Endothelial cell of umbilical vein (primary cell): ENCODE results near the gene ZDHHC3. TPM values are rescaled to one million over a fixed set of nuclear protein-coding genes. Genes with fewer than 3 reads are reported as not detected.
A peak's percentile ranks its signal among the peaks of the same experiment; 100 is the strongest.

Experiments used
- BruUV-seq: library from RNA; stranded (reverse); fragments of 400-500 nt; replicated peaks from 2 replicates; lab custom pipeline; 2021; lab: Mats Ljungman, UMichigan
- CTCF ChIA-PET: fragments of 300-600, 350-600 bp; sonication (Branson Sonifier 250); formaldehyde crosslinking; loops from one replicate; lab custom pipeline; 2021; ENCODE audit warnings: antibody characterized with exemption, inconsistent platforms; lab: Charles Lee
- POLR2A ChIA-PET: fragments of 300-600, 350-600 bp; sonication (Branson Sonifier 250); formaldehyde crosslinking; loops from one replicate; lab custom pipeline; 2021; ENCODE audit warnings: antibody characterized with exemption, inconsistent platforms; lab: Charles Lee
- DNase-seq: peaks from one replicate; pipeline ENCODE4 v3.0.0-alpha.2; 2011; ENCODE audit warnings: low read depth, low spot score
- FAIRE-seq: peaks from 2 replicates; lab custom pipeline; 2011; peaks lifted over from hg19 to GRCh38; lab: Jason Lieb, UNC
- H2AFZ ChIP-seq: 2 replicates; pipeline ENCODE4 v1.6.0; 2012; ENCODE audit warnings: low read depth, low read length, control low read depth, inconsistent platforms
- H3K27ac ChIP-seq: 2 replicates; pipeline ENCODE4 v1.5.1; 2011; ENCODE audit warnings: low read depth, mild to moderate bottlenecking, control low read depth, low read length, moderate library complexity; ENCODE audit not compliant: insufficient read depth
- H3K27me3 ChIP-seq, 2 experiments: 2 replicates each; pipeline versions ENCODE4 v1.6.0 to v1.6.1; 2011; ENCODE audit warnings: low read length in 2 of 2, mixed read lengths in 1 of 2; ENCODE audit not compliant: control insufficient read depth in 2 of 2, insufficient read depth in 2 of 2
- H3K36me3 ChIP-seq, 2 experiments: 2 replicates in 1 of 2; 3 replicates in 1 of 2; pipeline ENCODE4 v1.5.1; 2011; ENCODE audit warnings: low read length in 2 of 2, mild to moderate bottlenecking in 1 of 2, moderate library complexity in 1 of 2; ENCODE audit not compliant: control insufficient read depth in 2 of 2, insufficient read depth in 2 of 2; ENCODE audit errors: extremely low read depth in 1 of 2
- H3K4me1 ChIP-seq: 3 replicates; pipeline ENCODE4 v1.5.1; 2011; ENCODE audit warnings: mild to moderate bottlenecking, low read length; ENCODE audit not compliant: control insufficient read depth, insufficient read depth; ENCODE audit errors: extremely low read depth
- H3K4me2 ChIP-seq: 2 replicates; pipeline ENCODE4 v1.6.1; 2011; ENCODE audit warnings: low read length, control low read depth, mixed read lengths; ENCODE audit not compliant: insufficient read depth
- H3K4me3 ChIP-seq, 3 experiments: fragments of 200-600 bp in 1 of 3; sonication (generic), shearing (Covaris generic) in 1 of 3; replicated peaks in 1 of 3; 2 replicates each; pipeline ENCODE4 v1.5.1; 2011 to 2016; ENCODE audit warnings: control low read depth in 3 of 3, low read length in 3 of 3, mild to moderate bottlenecking in 2 of 3, inconsistent platforms in 1 of 3, low read depth in 1 of 3, moderate library complexity in 1 of 3; ENCODE audit not compliant: insufficient read depth in 1 of 3
- H3K79me2 ChIP-seq: 2 replicates; pipeline ENCODE4 v1.6.0; 2012; ENCODE audit warnings: low read length, inconsistent platforms; ENCODE audit not compliant: control insufficient read depth, insufficient read depth
- H3K9ac ChIP-seq: replicated peaks from 2 replicates; pipeline ENCODE3; 2011; ENCODE audit warnings: low read length, control low read depth; ENCODE audit not compliant: insufficient read depth; ENCODE audit errors: extremely low read depth
- H3K9me1 ChIP-seq: replicated peaks from 3 replicates; pipeline ENCODE4 v1.6.0; 2011; ENCODE audit warnings: mild to moderate bottlenecking, low read length; ENCODE audit not compliant: control insufficient read depth, insufficient read depth; ENCODE audit errors: extremely low read depth
- H3K9me3 ChIP-seq: replicated peaks from 2 replicates; pipeline ENCODE4 v1.5.1; 2012; ENCODE audit warnings: low read length, inconsistent platforms; ENCODE audit not compliant: control insufficient read depth, insufficient read depth
- H4K20me1 ChIP-seq: replicated peaks from 2 replicates; pipeline ENCODE3; 2011; ENCODE audit warnings: mild to moderate bottlenecking, low read length; ENCODE audit not compliant: control insufficient read depth, insufficient read depth; ENCODE audit errors: extremely low read depth
- CTCF ChIP-seq, 2 donors: IDR thresholded peaks; 1 replicate in 1 of 2; 2 replicates in 1 of 2; pipeline ENCODE4 v1.5.1; 2011; ENCODE audit warnings: low read length in 2 of 2, mild to moderate bottlenecking in 2 of 2, moderate library complexity in 2 of 2, control low read depth in 1 of 2, inconsistent platforms in 1 of 2, low read depth in 1 of 2; ENCODE audit not compliant: insufficient read depth in 1 of 2; ENCODE audit errors: extremely low read depth in 1 of 2
- FOS ChIP-seq: IDR thresholded peaks from 2 replicates; pipeline ENCODE4 v1.6.1; 2011; ENCODE audit warnings: mild to moderate bottlenecking, low read length, moderate library complexity, borderline replicate concordance; ENCODE audit not compliant: insufficient read depth
- JUN ChIP-seq: IDR thresholded peaks from 2 replicates; pipeline ENCODE4 v1.6.1; 2011; ENCODE audit warnings: borderline replicate concordance, low read depth; ENCODE audit not compliant: insufficient read length, insufficient read depth
- MAX ChIP-seq: IDR thresholded peaks from 2 replicates; pipeline ENCODE4 v1.6.1; 2011; ENCODE audit not compliant: insufficient read depth, insufficient read length
- dilution Hi-C: fragments of 300-500 bp; cut with MboI; formaldehyde crosslinking; loops from one replicate; pipeline ENCODE4 v1.15.0; 2019; ENCODE audit warnings: low sequenced_read_pairs; ENCODE audit not compliant: extremely low pct_ligation_motif_present
- intact Hi-C: fragments of 100-400 bp; cut with micrococcal nuclease; formaldehyde crosslinking; loops from one replicate; pipeline ENCODE4 v1.10.0; 2022
- polyA plus RNA-seq, 4 experiments: library from polyadenylated mRNA; depleted of rRNA in 3 of 4; stranded (reverse) in 3 of 4; unstranded in 1 of 4; fragments of >200 nt; gene quantifications; 2 replicates each; pipeline versions ENCODE4 v1.2.1 to v1.2.3, GENCODE V29; 2011 to 2012; ENCODE audit warnings: missing spikeins in 1 of 4
- total RNA-seq: library from RNA; stranded (reverse); gene quantifications from 2 replicates; pipeline ENCODE4 v1.2.3, GENCODE V29; 2021

ZDHHC3 gene
- total and polyA plus RNA-seq, 2 donors (not counting 3 experiments of a cell fraction or from before 2014, with no cell fraction given): 62.4 to 97.1 TPM

DNA sequence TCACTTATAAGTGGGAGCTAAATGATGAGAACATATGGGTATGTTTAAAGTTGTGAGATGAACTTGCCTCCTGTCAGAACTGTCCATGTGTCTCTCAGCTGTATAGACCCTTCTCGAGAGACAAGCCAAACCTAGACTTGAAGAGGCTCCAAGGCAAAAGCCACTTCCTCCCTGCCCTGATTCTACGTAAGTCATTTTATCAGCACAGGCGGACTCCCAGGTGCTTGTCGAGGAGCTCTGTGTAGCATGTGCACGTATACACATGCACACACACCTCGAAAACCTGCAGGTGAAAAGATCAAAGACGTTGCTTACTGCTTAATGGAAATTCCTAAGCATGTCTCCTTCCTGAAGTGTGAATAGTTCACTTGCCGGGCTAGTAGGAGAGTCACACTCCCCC is 44.6 kb upstream of the ZDHHC3 start:
- no peaks in the 10 kb centered on the region for H3K27me3 ChIP-seq
- BruUV-seq: no TSS peak
- intact Hi-C loops: loop anchor here (10.0 kb wide), 1 partner anchor 466 kb away; the partner anchor contains the start of gene ZKSCAN7
- no peak overlapping the region for H3K4me2 ChIP-seq
- FAIRE-seq (no peak), DNase-seq (no peak)
- H3K36me3 ChIP-seq: no peaks in the 10 kb centered on the region
- CTCF ChIA-PET: no interaction called here
- H3K9ac ChIP-seq: no peak overlapping the region
- no peaks in the 10 kb centered on the region for H4K20me1 ChIP-seq
- no peak for TF ChIP-seq CTCF (IDR thresholded peaks at IDR 0.05; ENCODE audit: extremely low read depth in 1 of 2, insufficient read depth in 1 of 2, low read depth in 1 of 2, low read length in 2 of 2)
- TF ChIP-seq JUN: no peak
- H3K4me3 ChIP-seq: no peak overlapping the region
- POLR2A ChIA-PET: no interaction called here
- no peaks in the 10 kb centered on the region for H3K9me3 ChIP-seq
- H2AFZ ChIP-seq: no peak overlapping the region
- H3K79me2 ChIP-seq: no peaks in the 10 kb centered on the region
- H3K9me1 ChIP-seq: no peaks in the 10 kb centered on the region
- H3K4me1 ChIP-seq: peaks cover 13% of the 10 kb centered on the region
- dilution Hi-C loops: no loop called here
- H3K27ac ChIP-seq: no peak overlapping the region

DNA sequence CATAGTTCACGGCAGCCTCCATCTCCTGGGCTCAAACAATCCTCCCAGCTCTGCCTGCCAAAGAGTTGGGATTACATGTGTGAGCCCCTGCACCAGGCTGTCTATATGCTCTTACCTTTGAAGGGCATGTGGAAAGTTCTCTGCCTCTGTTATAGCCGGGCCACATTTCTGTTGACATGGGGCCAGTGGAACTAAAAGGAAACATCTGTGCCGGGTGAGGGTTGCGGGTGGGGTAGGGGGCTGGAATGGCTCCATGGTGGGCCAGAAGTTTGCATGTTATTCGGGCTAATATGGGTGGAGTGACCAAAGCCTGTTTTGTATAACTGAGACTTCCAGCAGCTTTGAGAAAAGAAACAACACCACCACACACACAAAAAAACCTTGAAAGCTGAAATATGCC is 41.8 kb upstream of the ZDHHC3 start:
- DNase-seq: peak; percentile 64
- POLR2A ChIA-PET: no interaction called here
- no peak overlapping the region for H2AFZ ChIP-seq

More for the DNA sequence above, 41.8 kb upstream of the ZDHHC3 start:
- no TSS peak for BruUV-seq
- no peak for FAIRE-seq
- H3K36me3 ChIP-seq: no peaks in the 10 kb centered on the region
- peaks cover under 1% of the 10 kb centered on the region for H3K4me1 ChIP-seq
- H4K20me1 ChIP-seq: no peaks in the 10 kb centered on the region
- H3K79me2 ChIP-seq: no peaks in the 10 kb centered on the region
- no peak overlapping the region for H3K9ac ChIP-seq
- H3K4me3 ChIP-seq: no peak overlapping the region
- no peaks in the 10 kb centered on the region for H3K9me1 ChIP-seq
- H3K27me3 ChIP-seq: no peaks in the 10 kb centered on the region
- H3K27ac ChIP-seq: no peak overlapping the region
- H3K9me3 ChIP-seq: no peaks in the 10 kb centered on the region
- H3K4me2 ChIP-seq: no peak overlapping the region
- intact Hi-C loops: no loop called here
- no peak for TF ChIP-seq FOS
- no peak for TF ChIP-seq MAX
- CTCF ChIA-PET: no interaction called here
- dilution Hi-C loops: no loop called here
